GM23338 (cell line): ENCODE results near the gene MACO1. TPM values are rescaled to one million over a fixed set of nuclear protein-coding genes. Genes with fewer than 3 reads are reported as not detected.

Experiments
- ATAC-seq: fragments of 200-7000 bp; cut with Tn5 transposase; 3 replicates; pipeline ENCODE4 v1.9.1; 2020
- DNase-seq: peaks from one replicate; pipeline ENCODE4 v3.0.0-alpha.2; 2015; ENCODE audit warnings: low spot score
- H2AFZ ChIP-seq: fragments of 200-600 bp; sonication (generic); 2 replicates; pipeline ENCODE4 v1.8.0; 2016; ENCODE audit warnings: antibody characterized with exemption, mild to moderate bottlenecking, moderate library complexity
- H3F3A ChIP-seq: fragments of 200-600 bp; sonication (generic); replicated peaks from 2 replicates; pipeline ENCODE4 v1.8.0; 2017; ENCODE audit warnings: antibody characterized with exemption, mixed run types, low read depth
- H3K27ac ChIP-seq: fragments of 200-600 bp; sonication (generic); 2 replicates; pipeline ENCODE4 v1.6.1; 2016; ENCODE audit warnings: low read depth
- H3K27me3 ChIP-seq: fragments of 200-600 bp; sonication (generic); 2 replicates; pipeline ENCODE4 v1.8.0; 2016; ENCODE audit warnings: mild to moderate bottlenecking, mixed run types, moderate library complexity; ENCODE audit not compliant: insufficient read depth
- H3K36me3 ChIP-seq: fragments of 200-600 bp; sonication (generic); 2 replicates; pipeline ENCODE4 v1.8.0; 2016; ENCODE audit warnings: mild to moderate bottlenecking; ENCODE audit not compliant: insufficient read depth
- H3K4me1 ChIP-seq: fragments of 200-600 bp; sonication (generic); 2 replicates; pipeline ENCODE4 v1.8.0; 2016; ENCODE audit warnings: mild to moderate bottlenecking, moderate library complexity; ENCODE audit not compliant: insufficient read depth
- H3K4me2 ChIP-seq: fragments of 200-600 bp; sonication (generic); 2 replicates; pipeline ENCODE4 v1.7.1; 2017; ENCODE audit warnings: mixed run types
- H3K4me3 ChIP-seq: fragments of 200-600 bp; sonication (generic); 2 replicates; pipeline ENCODE4 v1.6.1; 2016; ENCODE audit warnings: mixed run types
- H3K79me2 ChIP-seq: fragments of 200-600 bp; sonication (generic); replicated peaks from 2 replicates; pipeline ENCODE4 v1.8.0; 2017; ENCODE audit warnings: mild to moderate bottlenecking; ENCODE audit not compliant: insufficient read depth
- H3K9me2 ChIP-seq: fragments of 200-600 bp; sonication (generic); 2 replicates; pipeline ENCODE4 v1.8.0; 2017; ENCODE audit not compliant: insufficient read depth
- H4K20me1 ChIP-seq: fragments of 200-600 bp; sonication (generic); replicated peaks from 2 replicates; pipeline ENCODE4 v1.8.0; 2017; ENCODE audit warnings: mild to moderate bottlenecking; ENCODE audit not compliant: insufficient read depth
- H3K27ac Mint-ChIP-seq: 2 replicates; pipeline ENCODE4 v1.8.0; 2020; ENCODE audit warnings: inconsistent platforms, mild to moderate bottlenecking, moderate library complexity, mixed read lengths
- H3K27me3 Mint-ChIP-seq: 3 replicates; pipeline ENCODE4 v1.8.0; 2022; ENCODE audit warnings: low read depth, mild to moderate bottlenecking, moderate library complexity, mixed read lengths, inconsistent platforms; ENCODE audit not compliant: insufficient read depth, poor library complexity
- H3K36me3 Mint-ChIP-seq: 3 replicates; pipeline ENCODE4 v1.8.0; 2021; ENCODE audit warnings: low read depth, mild to moderate bottlenecking, inconsistent platforms, moderate library complexity, mixed read lengths
- H3K4me1 Mint-ChIP-seq: 3 replicates; pipeline ENCODE4 v1.8.0; 2020; ENCODE audit warnings: mild to moderate bottlenecking, inconsistent platforms, mixed read lengths
- H3K4me3 Mint-ChIP-seq: 3 replicates; pipeline ENCODE4 v1.8.0; 2021; ENCODE audit warnings: moderate library complexity, mild to moderate bottlenecking, inconsistent platforms, mixed read lengths
- H3K9me3 Mint-ChIP-seq: 3 replicates; pipeline ENCODE4 v1.8.0; 2020; ENCODE audit warnings: moderate library complexity, mild to moderate bottlenecking, inconsistent platforms, mixed read lengths
- CREB1 ChIP-seq: fragments of 250-450 bp; sonication (Bioruptor Pico); IDR thresholded peaks from 2 replicates; pipeline ENCODE4 v1.5.0; 2020; ENCODE audit warnings: low read depth, mild to moderate bottlenecking, moderate library complexity
- CTCF ChIP-seq, 2 experiments: fragments of 200-600 bp in 1 of 2; sonication (generic) in 1 of 2; conservative IDR thresholded peaks; 2 replicates each; pipeline versions ENCODE4 v1.5.1 to v1.6.1; 2016 to 2017; ENCODE audit warnings: antibody characterized with exemption in 2 of 2, low read depth in 2 of 2, mild to moderate bottlenecking in 2 of 2, moderate library complexity in 1 of 2
- ETS1 ChIP-seq: IDR thresholded peaks from 2 replicates; pipeline ENCODE4 v1.6.1; 2016; ENCODE audit warnings: antibody characterized with exemption
- EZH2 ChIP-seq: fragments of 200-600 bp; sonication (generic); IDR thresholded peaks from one replicate; pipeline ENCODE4 v1.8.0; 2017; ENCODE audit warnings: antibody characterized with exemption, mild to moderate bottlenecking, low read depth; ENCODE audit not compliant: unreplicated experiment
- EZH2phosphoT487 ChIP-seq: fragments of 200-600 bp; sonication (generic); IDR thresholded peaks from one replicate; pipeline ENCODE4 v1.8.1; 2018; ENCODE audit warnings: antibody characterized with exemption; ENCODE audit not compliant: unreplicated experiment
- JUNB ChIP-seq: IDR thresholded peaks from one replicate; pipeline ENCODE4 v1.6.1; 2016; ENCODE audit warnings: antibody characterized with exemption; ENCODE audit not compliant: unreplicated experiment
- NANOG ChIP-seq: IDR thresholded peaks from 2 replicates; pipeline ENCODE4 v1.6.1; 2016; ENCODE audit warnings: antibody characterized with exemption, borderline replicate concordance
- POLR2AphosphoS5 ChIP-seq: IDR thresholded peaks from 2 replicates; pipeline ENCODE4 v1.6.1; 2016; ENCODE audit warnings: antibody characterized with exemption, low read depth
- REST ChIP-seq: IDR thresholded peaks from one replicate; pipeline ENCODE4 v1.6.1; 2018; ENCODE audit warnings: antibody characterized with exemption; ENCODE audit not compliant: unreplicated experiment
- STAT1 ChIP-seq: IDR thresholded peaks from one replicate; pipeline ENCODE4 v1.6.1; 2016; ENCODE audit warnings: antibody characterized with exemption; ENCODE audit not compliant: unreplicated experiment
- ZNF114 ChIP-seq: fragments of 250-450 bp; sonication (Bioruptor Pico); IDR thresholded peaks from 2 replicates; pipeline ENCODE4 v1.5.0; 2020; ENCODE audit warnings: mild to moderate bottlenecking, moderate library complexity
- ZNF331 ChIP-seq: fragments of 250-450 bp; sonication (Bioruptor Pico); IDR thresholded peaks from 2 replicates; pipeline ENCODE4 v1.5.0; 2020; ENCODE audit warnings: low read depth, mild to moderate bottlenecking, moderate library complexity
- ZNF462 ChIP-seq: fragments of 250-450 bp; sonication (Bioruptor Pico); IDR thresholded peaks from 2 replicates; pipeline ENCODE4 v1.5.0; 2020; ENCODE audit warnings: mild to moderate bottlenecking, moderate library complexity
- polyA plus RNA-seq: library from polyadenylated mRNA; unstranded; fragments of >200 nt; fragmentation: Nextera tagmentation; extraction: Ambion mirVana; gene quantifications from 2 replicates; pipeline ENCODE4 v1.2.1, GENCODE V29; 2016
- total RNA-seq: library from RNA; depleted of rRNA; stranded (reverse); fragments of >200 nt; shearing (Covaris generic); gene quantifications from 2 replicates; pipeline ENCODE4 v1.2.3, GENCODE V29; 2014

MACO1 gene
- total and polyA plus RNA-seq, 2 experiments from 2014 or later: 9.8 to 10.6 TPM

GRCh38 chr1:25541425-25541824, 110.7 kb downstream of the MACO1 start:
- H4K20me1 ChIP-seq: peaks cover 12% of the 10 kb centered on the region; the same call in 1 of the 2 replicates
- no peaks in the 10 kb centered on the region for H3K36me3 Mint-ChIP-seq
- 0 out of 2 replicates have a peak, but pooled peaks cover 3% of the 10 kb centered on the region for H3K79me2 ChIP-seq
- H3K9me3 Mint-ChIP-seq: no peaks in the 10 kb centered on the region
- H3K4me2 ChIP-seq: no peak overlapping the region
- peaks cover 18% of the 10 kb centered on the region for H3K4me1 Mint-ChIP-seq
- no peak overlapping the region for H3K4me3 ChIP-seq
- DNase-seq: no peak
- H2AFZ ChIP-seq: no peak overlapping the region
- no peaks in the 10 kb centered on the region for H3K36me3 ChIP-seq
- TF ChIP-seq ZNF331 (CRISPR knock-in tag): no peak
- TF ChIP-seq STAT1: no peak
- TF ChIP-seq EZH2: no peak
- TF ChIP-seq REST: no peak
- TF ChIP-seq POLR2AphosphoS5: no peak
- TF ChIP-seq ETS1: no peak
- TF ChIP-seq CREB1 (CRISPR knock-in tag): no peak
- TF ChIP-seq EZH2phosphoT487: no peak
- no peak for TF ChIP-seq ZNF462 (CRISPR knock-in tag)
- TF ChIP-seq CTCF (conservative IDR thresholded peaks at IDR 0.05; ENCODE audit: low read depth in 2 of 2): no peak
- no peak for TF ChIP-seq JUNB
- no peak for TF ChIP-seq ZNF114 (CRISPR knock-in tag)
- no peak for TF ChIP-seq NANOG
- H3K4me3 Mint-ChIP-seq: no peak overlapping the region
- H3K27me3 ChIP-seq: 0 out of 2 replicates have a peak, but pooled peaks cover 7% of the 10 kb centered on the region
- H3K27ac Mint-ChIP-seq: no peak overlapping the region
- H3K27ac ChIP-seq: no peak overlapping the region
- H3K27me3 Mint-ChIP-seq: peaks cover 11% of the 10 kb centered on the region
- no peaks in the 10 kb centered on the region for H3K9me2 ChIP-seq
- 0 out of 2 replicates have a peak, but pooled peaks cover 5% of the 10 kb centered on the region for H3F3A ChIP-seq
- no peak for ATAC-seq
- H3K4me1 ChIP-seq: peaks cover 16% of the 10 kb centered on the region; the same call in 1 of the 2 replicates
